Keratinocyte (primary cell): Measurements from ENCODE around the gene SHCBP1L.

Experiments
- CTCF ChIP-seq, 3 experiments: IDR thresholded peaks in 1 of 3; conservative IDR thresholded peaks in 1 of 3; optimal IDR thresholded peaks in 1 of 3; 2 replicates in 2 of 3; 3 replicates in 1 of 3; pipeline versions ENCODE3 to v1.5.1; 2011; ENCODE audit warnings: low read length in 3 of 3, mild to moderate bottlenecking in 3 of 3, moderate library complexity in 2 of 3, control low read depth in 1 of 3, inconsistent platforms in 1 of 3; ENCODE audit not compliant: insufficient read depth in 2 of 3; ENCODE audit errors: extremely low read depth in 1 of 3
- EZH2 ChIP-seq: IDR thresholded peaks from one replicate; pipeline ENCODE4 v1.6.1; 2012; ENCODE audit warnings: inconsistent platforms, mild to moderate bottlenecking, low read length, moderate library complexity

DNA sequence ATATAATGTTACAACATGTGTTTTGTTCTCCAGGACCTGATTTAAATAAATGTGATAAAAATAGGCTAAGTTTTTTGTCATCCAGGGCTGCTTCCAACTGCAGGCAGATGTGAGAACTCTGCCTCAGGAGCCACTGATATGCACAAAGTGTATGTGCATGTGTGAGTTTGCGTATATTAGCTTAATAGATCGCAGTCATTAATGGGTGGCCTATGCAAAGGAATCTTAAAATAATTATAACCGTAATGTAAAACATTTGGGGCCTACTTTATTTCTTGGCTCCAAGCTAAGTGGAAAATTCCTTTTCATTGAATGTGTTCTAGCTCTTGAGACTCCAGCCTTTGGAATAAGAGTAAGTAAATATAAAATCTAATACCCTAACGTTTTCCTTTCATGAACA lies 97.1 kb downstream of the SHCBP1L start:
- TF ChIP-seq EZH2 (no peak), CTCF (optimal IDR thresholded peaks at IDR 0.05 in 1 of 3, IDR thresholded peaks at IDR 0.05 in 1 of 3, conservative IDR thresholded peaks at IDR 0.05 in 1 of 3; ENCODE audit: extremely low read depth in 1 of 3, insufficient read depth in 2 of 3, low read length in 3 of 3) (no peak)
